EH (cell line): ENCODE data around the gene ZRANB1.
"Not testable (repeated sequence)": the region's sequence is repeated elsewhere in the genome, so short reads cannot be mapped to it uniquely, and the experiment has no call there.

Experiments used
- DNase-seq: peaks from one replicate; pipeline ENCODE4 v3.0.0-alpha.2; 2015; ENCODE audit warnings: low read depth

The ZRANB1 gene

DNA sequence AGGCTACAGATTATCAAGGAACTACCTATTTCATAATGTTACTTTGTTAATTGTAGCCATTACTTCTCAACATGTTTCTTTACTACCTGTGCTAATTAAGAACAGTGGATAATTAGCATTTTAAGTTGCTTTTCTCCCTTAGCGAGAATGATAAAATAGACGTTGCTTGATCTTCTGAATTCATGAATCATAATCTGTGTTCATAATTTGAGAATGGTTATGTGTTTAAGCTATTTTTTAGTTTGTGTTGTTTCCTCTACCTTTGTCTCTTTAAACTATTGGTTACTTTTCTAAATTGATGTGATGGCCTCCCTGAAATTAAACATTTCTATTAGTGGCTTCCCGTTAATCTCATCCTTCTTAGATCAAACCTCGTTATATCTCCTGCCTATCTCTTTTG, at the start of gene ZRANB1:
TSS of gene ZRANB1 (plus strand) at position 301 of the 400 bp plus-strand sequence. CDS start 371 bp downstream, outside the sequence.
- DNase-seq = no peak

DNA sequence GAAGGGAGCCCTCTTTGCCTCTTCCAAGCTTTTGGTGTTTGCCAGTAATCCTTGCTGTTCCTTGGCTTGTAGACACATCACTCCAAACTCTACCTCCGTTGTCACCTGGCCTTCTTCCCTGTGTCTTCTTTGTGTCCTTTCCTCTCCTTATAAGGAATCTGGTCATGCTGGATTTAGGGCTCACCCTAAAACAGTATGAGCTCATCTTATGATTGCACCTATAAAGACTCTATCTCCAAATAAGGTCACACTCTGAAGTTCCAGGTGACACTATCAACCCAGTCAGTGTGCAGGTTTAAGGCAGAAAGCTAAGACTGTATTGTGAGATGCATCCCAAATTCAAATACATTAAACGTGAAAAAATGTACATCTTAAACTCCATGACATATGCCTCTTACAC, 49.0 kb upstream of the ZRANB1 start:
- DNase-seq = no peak

DNA sequence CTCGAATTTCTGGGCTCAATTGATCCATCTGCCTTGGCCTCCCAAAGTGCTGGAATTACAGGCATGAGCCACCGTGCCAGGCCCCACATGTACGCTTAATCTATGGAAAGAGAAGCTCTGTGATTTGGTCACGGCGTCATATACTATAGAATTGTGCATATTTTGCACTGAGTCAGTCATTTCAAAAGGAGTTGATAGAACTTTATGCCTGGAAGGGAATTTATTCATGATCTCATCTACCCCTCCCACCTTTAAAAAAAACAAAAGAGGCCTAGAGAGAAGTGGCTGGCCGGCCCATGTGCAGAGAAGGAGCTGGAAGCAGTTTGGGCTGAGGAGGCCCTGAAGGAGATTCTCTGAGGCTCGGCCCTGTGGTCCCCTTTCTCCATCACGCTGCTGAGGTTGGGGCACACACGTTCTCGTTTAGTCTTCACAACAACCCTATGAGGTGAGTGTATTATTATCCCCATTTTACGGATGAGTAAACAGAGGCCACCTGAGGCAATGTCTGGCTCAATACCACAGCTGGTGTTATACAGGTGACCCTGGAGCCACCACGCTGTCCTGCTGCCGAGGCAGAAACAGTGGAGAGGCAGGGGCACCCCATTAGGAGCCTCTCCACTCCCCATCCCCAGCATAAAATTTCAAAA, 47.2 kb upstream of the ZRANB1 start:
- DNase-seq = no peak

DNA sequence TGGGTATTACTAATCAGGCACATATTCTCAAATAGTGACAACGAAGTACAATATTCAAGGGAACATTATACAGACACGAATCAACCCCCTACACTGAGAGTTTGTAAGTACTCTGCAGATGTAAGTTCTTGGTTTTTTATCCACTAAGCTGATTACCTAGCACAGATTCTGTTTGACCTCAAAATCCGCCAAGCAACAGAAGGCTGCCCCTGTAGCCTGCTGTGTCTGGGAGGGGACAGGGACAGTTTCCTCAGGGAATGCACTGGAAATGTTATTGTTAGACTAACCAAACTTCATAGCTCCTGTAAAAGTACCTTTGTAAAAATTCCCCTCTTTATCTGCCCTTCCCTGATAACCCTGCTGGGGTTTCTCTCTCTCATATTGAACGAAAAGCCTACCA, 45.2 kb upstream of the ZRANB1 start:
- DNase-seq = peak; percentile 15

DNA sequence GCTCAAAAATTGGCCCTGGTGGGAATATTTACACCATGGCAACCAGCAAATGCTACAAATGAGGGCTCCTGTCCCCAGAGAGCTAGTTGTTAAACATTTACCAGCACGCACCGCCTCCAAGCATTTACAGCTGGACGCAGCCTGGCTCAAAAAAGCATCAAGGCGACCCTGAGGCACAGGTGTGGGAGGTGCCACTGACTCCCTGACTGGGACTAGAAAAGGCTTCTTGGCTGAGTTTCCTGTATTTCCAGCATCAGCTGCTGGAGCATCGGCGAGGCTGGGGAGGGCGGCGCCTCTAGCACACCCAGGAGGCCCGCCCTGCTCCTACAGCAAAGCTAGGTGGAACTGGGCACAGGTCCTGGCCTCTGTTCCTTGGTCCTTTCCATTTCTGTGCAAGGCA, 43.5 kb upstream of the ZRANB1 start:
- DNase-seq = no peak

DNA sequence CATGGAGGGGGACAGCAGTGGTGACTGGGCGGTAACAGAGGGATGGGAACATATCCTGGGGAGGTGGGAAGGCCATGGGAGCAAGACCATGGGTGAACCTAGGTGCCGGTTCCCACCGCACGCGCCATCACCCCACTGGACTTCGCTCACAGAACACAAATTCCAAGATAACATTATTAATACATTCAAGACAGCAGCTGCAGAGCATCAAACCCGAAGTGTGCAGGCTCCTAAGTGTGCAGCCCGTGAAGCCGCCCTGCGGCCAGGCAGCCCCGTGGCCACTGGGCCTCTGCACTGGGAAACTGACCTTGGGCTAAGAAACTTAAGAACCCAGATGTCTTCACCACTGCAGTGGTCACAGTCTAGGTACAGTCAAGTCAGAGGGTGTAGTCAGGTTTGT, 42.8 kb upstream of the ZRANB1 start:
- DNase-seq = no peak

DNA sequence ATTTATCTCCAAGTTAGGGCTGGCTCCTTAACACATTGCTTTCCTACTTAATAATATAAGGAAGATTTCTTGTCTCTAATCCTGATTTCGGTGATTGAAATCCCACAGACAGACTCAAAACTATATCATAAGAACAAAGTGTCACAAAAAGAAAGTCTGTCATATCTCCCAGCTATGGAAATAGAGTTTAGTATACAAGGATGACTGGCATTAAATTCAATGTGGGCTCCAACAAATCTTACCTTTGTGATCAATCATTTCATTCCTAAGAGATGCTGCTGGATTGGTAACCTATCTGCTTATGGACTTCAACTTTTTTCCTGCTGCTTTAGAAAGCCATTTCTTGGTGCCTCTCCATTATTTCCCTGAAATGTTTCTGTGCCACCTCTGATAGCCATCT, 39.5 kb upstream of the ZRANB1 start:
- DNase-seq = no peak

DNA sequence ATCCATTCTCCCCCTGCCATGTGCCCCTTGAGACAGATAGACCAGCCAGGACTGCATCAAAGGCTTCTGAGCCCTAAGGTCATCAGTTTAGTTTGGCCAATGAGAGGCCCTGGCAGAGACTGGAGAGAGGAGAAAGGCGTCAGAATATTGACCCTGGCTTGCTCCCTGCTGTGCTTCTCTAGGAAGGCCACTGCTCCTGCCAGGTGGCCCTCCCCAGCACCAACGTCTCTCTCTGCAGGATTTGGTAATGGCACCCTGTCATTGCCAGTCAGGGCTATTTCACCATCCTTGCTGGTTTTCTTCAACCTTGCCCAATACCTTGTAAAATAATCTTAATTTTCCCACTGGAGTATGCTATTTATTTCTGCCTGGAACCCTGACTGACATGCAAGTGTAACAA, 38.8 kb upstream of the ZRANB1 start:
- no peak for DNase-seq

DNA sequence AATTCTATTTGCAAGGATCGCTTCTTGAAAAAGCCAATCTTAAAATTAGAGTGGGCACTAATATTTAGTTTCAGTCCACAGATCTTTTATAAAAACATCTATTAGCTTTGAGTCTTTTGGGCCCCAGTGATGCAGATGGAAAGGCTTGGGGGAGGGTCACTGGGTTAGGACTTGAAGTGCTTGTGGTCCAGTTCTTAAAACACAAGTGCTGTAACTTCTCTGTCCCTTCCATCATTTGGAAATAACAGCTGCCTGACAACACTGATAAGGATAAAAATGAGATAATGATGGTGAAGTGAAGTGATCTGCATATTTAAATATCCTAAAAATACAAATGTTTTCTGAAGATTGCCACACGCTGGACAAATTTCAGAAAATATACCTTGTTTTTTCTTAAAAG, 37.1 kb upstream of the ZRANB1 start:
- no peak for DNase-seq

DNA sequence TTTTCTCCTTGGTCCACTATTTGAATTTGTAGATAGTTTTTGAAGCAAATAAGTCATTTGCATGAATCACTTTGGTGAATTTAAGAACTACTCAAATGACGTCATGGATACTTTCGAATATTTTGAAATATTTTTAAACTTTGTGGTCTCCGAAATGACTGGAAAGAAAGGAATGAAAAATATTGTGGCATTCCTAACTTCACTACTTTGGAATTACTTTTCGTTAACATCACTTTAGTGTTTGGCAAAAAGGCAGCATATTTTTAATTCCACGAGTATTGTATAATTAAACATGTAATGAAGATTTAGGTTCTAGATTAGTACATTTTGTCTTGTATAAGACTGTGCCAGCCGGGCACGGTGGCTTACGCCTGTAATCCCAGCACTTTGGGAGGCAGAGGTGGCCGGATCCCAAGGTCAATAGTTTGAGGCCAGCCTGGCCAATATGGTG, 35.3 kb upstream of the ZRANB1 start:
- peak; percentile 95 for DNase-seq

DNA sequence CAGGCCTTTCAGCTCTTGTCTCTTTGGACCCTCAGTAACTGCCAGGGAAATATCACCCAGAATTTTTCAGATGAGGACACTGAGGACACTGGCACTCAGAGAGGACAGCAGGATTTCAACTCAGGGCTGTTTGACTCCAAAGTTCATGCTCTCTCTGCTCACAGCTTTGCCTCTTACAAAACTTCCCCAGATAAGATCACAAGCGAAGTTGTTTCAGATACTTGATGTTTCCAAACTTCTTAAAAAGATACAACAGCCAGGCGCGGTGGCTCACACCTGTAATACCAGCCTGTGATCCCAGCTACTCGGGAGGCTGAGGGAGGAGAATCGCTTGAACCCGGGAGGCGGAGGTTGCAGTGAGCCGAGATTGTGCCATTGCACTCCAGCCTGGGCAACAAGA, 32.4 kb upstream of the ZRANB1 start:
- no peak for DNase-seq

DNA sequence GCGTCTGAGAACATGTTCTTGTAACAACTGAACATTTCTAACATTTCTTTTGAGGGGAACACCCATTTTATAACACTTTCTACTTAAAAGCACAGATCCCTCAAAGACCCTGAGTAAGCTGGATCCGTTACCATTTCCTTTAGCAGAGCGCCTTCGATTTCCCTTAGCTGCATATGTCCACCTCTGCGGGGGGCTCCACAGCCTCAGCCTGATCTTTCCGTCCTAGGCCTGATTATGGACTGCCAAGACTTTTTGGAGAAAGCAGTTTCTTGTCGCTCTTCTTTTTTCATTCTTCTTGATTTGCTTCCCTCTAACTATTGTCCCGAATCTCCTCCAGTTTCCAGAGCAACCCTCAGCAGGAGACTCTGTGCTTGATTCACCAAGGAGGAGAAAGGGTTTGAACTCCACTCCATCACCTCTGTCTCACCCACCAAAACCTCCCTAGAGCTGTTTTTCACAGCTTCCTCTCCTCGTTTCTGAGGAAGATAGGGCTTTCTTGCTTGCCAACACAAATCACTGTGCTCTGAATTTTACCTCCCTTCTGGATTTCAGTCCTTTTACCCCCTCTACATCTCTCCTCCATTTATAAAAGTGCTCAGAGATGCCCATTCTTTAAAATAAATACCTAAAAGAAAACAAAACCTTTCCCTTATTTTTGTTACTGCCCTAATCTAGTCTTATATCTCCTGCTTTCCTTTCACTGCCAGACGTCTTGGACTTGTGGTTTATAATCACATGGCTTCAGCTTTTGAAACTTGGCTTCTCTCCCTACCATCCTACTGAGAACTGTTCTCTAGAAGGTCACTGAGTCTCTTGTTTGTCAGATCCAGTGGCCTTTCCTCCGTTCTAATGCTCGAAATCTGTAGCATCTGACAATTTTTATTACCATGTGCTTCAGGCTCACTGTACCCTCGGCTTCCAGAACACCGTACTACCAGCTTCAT, 30.5 kb upstream of the ZRANB1 start:
- DNase-seq = peak; percentile 82

DNA sequence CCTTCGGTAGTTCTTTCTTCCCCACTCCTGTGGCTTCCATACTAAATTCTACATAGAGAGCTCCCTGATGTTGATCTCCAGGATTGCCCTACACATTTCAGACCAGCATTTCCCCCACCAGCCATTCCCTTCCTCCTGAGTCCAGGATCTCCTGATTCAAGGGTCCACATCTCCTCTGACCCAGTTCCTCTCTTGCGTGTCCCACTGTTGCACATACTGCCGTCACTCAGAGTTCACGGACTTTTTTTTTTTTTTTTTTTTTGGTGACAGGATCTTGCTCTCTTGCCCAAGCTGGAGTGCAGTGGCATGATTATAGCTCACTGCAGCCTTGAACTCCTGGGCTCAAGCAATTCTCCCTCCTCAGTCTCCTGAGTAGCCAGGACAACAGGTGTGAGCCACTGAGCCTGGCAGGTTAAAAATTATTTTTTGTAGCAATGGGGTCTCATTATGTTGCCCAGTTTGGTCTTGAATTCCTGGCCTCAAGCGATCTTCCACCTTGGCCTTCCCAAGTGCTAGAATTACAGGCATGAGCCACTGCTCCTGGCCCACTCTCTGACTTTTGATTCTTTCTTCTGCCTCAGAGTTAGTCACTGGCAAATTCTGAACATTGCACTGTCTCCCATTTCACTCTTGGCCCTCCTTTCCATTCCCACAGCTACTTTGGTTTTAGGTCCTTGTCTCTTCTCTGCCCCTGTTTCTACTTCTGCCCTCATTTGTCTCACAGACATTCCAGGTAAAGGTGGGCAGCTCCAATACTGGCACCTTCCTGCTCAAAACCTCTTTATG, 29.6 kb upstream of the ZRANB1 start:
- no peak for DNase-seq

DNA sequence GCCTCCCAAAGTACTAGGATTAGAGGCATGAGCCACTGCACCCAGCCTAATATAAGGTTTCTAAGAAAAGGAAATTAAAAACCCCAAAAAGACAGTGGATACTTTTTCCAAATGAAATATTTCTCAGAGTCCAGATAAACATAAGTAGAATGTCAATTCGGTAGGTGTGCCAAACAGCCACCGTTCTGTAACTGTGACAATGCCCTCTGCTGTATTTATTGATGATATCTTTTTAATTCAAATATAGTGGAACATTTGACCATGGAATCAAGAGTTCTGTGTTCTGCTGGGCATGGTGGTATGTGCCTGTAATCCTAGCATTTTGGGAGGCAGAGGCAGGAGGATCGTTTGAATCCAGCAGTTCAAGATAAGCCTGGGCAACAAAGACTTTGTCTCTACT, 28.8 kb upstream of the ZRANB1 start:
- DNase-seq = no peak

DNA sequence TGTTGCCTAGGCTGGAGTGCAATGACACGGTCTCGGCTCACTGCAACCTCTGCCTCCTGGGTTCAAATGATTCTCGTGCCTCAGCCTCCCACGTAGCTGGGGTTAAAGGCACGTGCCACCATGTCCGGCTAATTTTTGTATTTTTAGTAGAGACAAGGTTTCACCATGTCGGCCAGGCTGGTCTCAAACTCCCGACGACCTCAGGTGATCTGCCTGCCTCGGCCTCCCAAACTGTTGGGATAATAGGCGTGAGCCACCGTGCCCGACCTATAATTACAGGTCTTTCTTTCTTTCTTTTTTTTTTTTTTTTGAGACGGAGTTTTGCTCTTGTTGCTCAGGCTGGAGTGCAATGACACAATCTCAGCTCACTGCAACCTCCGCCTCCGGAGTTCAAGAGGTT, 27.5 kb upstream of the ZRANB1 start:
- not testable (repeated sequence) for DNase-seq

DNA sequence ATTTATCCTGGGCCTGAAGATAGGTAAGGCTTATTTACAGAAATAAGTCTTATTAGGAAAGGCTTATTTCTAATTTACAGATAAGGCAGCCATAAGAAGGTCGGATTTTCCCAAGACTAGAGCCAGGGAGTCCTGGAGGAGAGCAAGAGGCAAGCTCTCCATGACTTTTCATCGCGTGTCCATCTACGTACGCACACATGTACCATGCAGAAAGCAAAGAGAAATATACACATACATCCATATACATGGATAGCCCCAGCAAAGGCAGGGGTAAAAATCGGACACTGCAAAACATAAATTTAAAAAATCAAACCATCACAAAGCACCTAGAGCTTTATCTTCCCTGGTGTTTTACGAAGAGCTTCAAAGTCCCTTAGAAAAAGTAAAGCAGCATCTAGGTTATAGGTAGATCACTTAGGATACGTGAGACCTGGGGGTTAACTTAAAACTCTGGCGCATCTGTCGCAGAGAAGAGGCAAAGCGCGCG, 25.8 kb upstream of the ZRANB1 start:
- peak; percentile 31 for DNase-seq

DNA sequence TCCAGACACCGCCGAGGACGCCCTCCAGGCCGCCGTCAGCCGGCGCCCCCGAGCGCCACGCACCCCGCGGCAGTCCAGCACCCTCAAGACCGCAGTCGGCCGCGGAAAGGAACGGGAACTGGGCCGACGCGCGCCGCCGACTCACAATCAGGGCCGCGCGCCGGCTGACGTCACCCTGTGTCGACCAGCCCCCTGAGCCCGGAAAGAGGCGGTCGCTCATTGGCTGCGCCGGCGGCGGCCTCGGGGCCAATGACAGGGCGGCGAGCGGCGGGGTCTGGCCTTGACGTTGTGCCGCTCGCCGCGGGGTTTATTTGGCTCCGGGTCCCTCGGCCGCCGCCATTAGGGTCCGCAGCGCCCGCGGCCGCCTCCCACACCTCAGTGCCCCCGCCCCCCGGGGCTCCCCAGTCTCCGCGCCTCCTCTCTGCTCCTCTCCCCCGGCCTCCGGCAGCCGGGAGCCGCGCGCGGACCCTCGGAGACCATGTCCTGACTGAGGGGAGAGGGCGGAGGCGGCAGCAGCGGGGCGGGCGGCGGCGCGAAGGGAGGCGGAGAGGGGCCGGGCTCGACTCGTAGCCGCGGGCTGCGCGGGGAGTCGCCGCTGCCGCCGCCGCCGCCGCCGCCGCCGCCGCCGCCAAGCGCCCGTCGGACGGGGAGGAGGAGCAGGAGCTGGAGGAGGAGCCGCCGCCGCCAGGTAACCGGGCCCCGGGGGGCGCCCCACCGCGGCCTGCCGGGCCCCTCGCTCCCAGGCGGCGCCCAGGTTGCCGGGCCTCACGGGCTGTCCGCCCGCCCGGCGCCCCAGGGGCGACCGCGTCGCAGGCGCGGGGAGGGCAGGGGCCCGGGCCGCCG, 25.1 kb upstream of the ZRANB1 start:
- DNase-seq = peak; percentile 95

DNA sequence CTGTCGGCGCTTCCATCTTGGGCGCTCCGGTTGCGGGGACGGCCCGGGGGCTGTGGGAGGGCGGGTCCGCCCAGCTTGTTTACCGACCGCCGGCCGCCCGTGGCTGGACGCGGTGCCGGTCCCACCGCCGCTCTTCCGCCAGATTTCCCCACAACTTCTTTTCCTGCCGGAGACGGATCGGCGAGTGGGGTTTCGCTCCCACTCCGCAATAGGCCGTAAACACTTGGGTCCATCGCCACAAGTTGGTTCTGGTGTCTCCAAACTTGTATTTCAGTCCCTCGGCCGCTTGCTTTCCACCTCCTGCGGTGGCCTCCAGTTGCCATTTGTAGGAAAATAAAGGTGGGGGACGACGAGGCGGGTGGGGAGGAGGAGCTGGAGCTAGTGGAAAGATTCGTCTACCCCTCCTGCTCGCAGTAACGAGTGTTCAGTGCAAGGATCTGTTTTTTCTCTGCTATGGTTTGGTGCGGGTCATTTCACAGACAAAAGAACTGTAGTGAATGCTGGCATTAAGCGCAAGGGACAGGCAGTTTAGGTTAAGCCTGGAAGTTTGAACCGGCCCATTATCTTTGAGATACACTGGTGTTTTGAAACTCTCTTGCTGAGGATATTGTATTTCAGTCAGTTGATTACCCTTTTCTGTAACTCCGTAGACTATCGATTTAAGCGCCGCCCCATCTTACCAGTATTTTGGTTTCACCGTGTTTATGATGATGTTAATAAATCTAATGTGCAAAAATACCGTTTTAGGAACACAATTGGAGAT, 24.3 kb upstream of the ZRANB1 start:
- peak; percentile 60 for DNase-seq

DNA sequence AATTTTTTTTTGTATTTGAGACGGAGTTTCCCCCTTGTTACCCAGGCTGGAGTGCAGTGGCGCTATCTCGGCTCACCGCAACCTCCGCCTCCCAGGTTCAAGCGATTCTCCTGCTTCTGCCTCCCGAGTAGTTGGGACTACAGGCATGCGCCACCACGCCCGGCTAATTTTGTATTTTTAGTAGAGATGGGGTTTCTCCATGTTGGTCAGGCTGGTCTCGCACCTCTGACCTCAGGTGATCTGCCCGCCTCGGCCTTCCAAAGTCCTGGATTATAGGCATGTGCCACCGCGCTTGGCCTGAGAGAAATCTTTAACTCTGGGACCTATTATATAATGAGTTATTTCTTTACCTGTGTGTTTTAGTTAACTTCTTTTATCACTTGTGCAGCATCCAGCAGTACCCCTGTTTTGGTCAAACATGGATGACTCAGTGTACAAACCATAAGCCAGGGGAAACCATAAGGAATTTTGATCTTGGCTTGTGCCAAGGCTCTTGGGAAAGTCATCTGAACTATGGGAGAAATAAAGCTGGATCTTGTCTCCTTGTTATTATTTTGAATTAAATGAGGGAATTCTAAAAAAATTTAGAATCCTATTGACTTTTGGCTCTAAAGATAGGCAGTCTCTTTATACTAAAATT, 23.6 kb upstream of the ZRANB1 start:
- DNase-seq = peak; percentile 85

DNA sequence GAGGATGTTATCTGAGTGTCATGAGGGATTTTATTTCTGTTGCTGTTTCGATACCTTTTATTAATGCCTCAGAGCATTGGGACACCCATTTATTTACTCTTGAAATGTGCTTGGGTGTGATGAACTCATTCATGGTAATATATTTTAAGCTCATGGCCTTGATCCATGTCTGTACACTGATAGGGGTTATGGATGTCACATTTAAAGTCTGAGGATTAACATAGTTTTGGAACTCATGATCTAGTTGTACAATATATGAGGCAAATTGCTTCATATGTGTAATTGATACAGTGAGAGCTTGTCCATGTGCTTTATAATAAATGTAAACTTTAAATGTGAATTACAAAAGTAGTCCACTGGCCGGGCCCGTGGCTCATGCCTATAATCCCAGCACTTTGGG, 23.0 kb upstream of the ZRANB1 start:
- no peak for DNase-seq
